HG03460 (cell line): ENCODE measurements around the gene HSF4.

Source experiments
- ATAC-seq: cut with Tn5 transposase; IDR thresholded peaks from one replicate; pipeline ENCODE4 v1.9.1; 2021; ENCODE audit not compliant: unreplicated experiment

The HSF4 gene

DNA sequence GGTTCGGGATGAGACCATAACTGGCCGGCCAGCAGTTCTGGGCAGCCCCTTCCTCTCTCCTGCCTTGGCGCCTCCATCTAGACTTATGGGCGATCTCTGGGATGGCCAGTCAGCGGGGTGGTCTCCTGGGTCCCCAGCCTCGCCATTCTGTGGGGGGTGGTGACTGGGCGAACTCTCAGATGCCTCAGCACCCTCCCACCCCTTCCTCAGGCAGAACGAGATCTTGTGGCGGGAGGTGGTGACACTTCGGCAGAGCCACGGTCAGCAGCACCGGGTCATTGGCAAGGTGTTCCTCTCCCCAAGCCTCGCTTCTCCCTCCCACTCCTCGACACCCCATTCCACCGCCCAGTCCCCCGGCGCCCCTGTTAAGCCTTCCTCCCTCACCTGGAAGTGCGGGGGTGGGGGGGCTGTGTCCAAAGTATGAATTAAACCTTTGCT is 1.6 kb downstream of the HSF4 start:
- ATAC-seq = no peak

- ATAC-seq = no peak
Observed at GRCh38 chr16:67166598-67167168, 2.1 kb downstream of the HSF4 start.

- no peak for ATAC-seq
Observed at GRCh38 chr16:67167588-67167987, 3.0 kb downstream of the HSF4 start.

DNA sequence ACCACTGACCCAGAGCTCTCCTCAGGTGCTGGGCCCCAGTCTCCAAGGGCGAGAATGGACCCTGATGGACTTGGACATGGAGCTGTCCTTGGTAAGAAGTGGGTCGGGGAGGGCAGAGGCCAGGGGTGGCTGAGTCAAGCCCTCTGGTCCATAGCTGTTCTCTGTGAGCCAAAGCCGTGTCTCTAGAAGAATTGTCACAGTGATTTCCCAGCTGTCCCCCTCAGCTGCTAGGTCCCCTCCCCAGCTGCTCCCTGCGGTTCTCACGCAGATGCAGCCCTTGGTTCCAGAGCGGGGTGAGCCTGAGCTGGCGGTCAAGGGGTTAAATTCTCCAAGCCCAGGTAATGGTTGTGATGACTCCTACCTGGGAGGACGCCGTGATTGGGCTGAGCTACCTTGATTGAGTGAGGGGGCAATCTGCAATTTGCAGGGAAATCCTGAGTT is 4.5 kb downstream of the HSF4 start:
- ATAC-seq = no peak

DNA sequence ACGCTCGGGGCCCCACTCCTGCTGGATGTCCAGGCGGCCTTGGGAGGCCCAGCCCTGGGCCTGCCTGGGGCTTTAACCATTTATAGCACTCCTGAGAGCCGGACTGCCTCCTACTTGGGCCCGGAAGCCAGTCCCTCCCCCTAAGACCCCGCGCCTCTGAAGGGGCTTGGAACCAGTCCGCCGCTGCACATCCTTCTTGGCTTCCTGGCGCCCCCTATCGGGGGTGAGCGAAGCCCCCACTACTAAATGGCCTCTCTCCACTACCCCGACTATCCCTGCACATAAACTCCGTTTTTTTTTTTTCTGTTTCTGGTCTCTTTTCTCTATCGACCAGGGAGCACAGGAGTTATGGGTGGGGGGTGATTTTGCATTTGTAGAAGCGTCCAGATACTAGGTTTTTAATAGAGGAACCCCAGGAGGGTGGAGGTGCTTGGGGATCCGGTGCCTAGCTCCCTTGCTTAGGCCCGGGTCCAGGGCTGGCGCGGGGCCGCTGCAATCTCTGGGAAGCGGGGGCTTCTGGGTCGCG is 5.2 kb downstream of the HSF4 start:
- no peak for ATAC-seq

DNA sequence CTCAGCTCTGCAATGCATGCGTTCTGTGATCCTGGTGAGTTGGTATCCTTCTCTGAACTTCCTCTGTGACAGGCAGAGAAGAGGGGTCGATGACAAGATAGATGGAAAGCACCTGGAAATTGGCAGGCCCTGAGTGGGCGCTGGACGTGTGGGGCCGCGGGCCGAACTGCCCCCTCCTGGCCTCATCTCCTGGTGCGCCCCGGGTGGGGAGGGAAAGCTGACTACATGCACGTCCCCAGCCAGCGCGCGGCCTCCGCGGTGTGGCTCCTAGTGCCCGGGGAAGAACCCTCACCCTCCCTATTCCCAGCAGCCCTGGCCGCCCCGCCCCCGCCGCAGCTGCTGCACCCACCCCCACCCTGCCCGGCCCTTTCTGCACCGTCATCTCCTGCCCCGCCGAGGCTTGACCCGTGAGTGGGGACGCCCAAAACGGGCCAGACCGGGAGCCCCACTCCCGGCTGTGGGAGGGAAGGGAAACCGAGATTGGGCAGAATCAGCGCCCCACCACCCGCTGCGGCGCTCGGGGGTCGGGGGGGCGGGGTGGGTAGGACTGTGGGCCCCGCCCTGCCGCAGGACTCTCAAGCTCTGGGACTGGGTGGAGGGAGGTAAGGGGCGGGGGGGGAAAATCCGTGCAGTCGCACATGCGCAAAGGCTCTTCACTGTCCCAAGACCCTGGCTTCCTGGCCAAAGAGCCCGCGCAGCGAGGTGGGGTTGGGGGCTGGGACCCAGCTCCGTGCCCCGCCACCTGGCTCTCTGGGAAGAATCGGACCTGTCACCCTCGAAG is 5.8 kb downstream of the HSF4 start, which contains the start of gene NOL3:
Gene NOL3, plus strand, starts transcription at position 371 of the 781 bp plus-strand sequence.
- ATAC-seq = peak; percentile 45

DNA sequence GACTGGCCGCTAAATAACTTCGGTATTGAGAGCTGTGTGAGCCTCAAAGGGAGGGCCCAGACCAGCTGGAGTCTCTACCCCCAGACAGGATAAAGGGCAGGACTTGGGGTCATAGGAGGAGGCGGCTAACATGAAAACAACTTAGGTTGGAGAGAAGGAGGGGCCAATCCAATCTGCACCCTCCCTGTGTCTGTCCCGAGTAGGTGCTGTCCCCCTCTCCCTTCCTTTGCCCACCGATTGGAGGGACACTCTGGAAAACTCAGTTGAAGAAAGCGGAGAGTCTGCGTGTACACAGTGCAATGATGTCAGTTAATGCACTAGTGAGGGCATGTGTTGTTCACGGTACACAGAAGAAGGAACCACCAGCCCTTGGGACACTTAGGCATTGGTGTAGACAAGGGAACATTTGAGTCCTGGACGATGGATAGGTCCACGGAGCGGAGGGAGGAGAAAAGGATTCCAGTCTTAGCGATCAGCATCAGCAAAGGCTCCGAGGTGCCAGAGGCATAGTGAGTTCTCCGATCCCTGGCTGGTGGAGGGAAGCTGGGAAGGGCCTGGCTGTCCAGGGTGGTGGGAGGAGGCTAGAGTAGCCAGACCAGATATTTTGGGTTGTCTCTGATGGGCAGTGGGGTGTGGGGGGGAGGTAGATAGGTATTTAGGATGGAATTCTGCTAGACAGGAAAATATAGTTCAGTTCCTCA is 6.6 kb downstream of the HSF4 start:
- ATAC-seq = peak; percentile 8

GRCh38 chr16:67173323-67173722 is 8.8 kb downstream of the HSF4 start:
- ATAC-seq = no peak

- ATAC-seq = peak; percentile 38
Observed at GRCh38 chr16:67173808-67174705, 9.5 kb downstream of the HSF4 start.

DNA sequence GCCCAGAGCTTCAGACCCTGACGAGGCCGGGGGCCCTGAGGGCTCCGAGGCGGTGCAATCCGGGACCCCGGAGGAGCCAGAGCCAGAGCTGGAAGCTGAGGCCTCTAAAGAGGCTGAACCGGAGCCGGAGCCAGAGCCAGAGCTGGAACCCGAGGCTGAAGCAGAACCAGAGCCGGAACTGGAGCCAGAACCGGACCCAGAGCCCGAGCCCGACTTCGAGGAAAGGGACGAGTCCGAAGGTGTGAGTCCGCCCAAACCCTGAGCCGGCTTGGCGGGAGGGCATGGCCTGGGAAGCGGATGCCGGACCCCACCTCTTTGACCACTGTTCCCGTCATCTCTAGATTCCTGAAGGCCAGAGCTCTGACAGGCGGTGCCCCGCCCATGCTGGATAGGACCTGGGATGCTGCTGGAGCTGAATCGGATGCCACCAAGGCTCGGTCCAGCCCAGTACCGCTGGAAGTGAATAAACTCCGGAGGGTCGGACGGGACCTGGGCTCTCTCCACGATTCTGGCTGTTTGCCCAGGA is 10.2 kb downstream of the HSF4 start:
- ATAC-seq = no peak

DNA sequence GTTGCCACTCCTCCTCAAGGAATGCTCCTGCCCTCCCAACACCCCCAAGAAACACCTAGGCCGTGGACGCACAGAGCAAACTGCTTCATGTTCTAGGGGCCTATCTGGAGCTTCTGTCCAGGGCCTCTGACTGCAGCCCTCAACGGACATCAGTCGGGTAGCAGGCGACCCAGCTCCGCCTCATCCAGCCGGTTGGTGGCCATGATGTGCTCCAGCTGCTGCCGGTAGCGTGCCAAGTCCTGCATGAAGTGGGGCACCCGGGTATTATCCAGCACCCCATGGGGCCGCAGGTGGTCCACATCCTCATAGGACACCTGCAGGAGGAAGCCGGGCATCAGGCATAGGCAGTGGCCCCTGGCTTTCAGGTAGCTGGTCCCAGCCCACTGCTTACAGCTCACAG is 12.1 kb downstream of the HSF4 start:
- no peak for ATAC-seq

DNA sequence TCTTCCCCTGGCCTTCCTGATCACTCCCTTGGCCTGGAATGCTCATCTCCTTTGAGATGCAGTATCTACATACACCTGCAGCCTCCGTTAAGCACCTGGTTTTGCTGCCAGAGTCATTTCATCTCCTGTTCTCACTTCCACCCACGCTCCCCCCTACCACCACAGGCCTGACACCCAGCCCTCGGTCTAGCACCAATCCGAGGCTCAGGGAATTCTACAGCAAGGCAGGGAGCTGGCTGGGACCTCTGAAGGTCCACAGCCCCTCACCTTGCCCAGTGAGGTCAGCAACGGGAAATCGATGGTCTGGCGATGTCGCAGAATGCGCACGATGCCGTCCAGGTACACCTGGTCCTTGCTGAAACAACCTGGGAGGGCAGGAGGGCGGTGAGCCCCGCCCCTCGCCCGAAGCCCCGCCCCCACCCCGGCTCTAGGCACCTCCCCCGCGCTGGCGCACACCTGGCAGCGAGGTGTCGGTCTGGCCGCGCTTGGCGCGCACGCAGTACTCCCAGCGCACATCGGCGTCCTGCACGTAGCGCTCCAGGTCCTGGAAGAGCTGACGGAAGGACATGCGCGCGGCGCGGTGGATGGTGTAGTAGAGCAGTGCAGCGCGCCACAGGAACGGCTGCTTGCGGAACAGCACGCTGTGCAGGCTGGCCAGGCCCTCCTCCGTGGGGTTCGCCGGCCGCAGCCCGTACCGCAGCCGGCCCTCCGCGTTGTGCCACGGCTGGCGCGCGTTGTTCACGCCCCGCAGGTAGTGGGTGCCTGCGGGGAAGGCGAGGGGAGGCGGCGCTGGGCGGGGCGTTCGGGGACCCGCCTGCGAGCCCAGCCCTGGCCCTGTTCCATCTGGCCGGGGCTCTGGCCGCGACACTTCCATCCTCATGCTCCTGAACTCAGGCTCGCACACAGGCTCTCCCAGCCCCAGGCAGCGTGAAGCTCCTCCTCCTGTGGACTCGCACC is 13.5 kb downstream of the HSF4 start:
- no peak for ATAC-seq

DNA sequence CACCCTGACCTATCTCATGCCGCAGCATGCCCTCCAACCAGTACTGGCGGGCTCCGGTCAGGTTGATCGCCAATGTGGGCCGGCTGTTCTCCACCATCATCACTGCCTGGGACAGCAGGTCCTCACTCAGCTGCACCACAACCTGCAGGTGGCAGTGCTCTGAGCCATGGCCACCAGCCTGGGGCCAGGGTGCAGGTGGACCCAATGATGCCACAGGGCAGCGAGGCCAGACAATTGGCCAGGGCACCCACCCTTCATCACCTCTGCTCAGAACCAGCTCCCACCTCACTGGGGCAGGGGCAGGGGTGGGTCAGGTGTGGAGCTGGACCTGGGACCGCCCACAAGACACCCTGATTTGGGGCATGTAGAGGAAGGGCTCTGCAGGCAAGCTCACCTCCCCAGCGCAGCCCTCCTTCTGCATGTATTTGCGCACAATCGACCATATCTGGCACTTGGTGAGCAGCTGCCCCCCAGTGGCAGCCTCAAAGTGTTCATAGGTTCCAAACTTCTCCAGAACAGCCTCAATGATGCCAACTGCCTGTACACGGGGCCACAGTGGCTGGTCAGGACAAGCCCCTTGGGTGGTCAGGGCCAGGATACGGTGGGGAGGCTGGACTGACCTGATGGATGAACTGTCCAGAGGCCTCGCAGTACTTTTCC is 15.0 kb downstream of the HSF4 start:
- no peak for ATAC-seq

DNA sequence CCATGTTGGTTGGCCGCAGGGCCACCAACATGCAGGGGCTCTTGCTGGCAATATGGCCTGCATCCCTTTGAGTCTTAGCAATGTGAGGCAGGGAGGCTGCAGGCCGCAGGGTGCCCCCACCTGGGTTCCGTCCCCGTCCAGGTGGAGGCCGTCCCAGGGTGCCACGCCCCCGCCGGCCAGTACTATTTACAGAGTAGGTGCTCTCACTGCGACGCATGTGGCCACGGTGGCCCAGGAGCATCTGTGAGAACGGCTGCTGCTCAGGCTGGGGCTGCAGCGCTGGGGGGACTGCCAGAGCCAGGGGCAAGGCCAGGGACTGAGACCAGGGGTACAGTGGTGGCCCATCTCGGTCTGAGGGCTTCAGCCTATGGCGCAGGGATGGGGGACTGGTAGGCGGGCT is 15.6 kb downstream of the HSF4 start:
- ATAC-seq = no peak

DNA sequence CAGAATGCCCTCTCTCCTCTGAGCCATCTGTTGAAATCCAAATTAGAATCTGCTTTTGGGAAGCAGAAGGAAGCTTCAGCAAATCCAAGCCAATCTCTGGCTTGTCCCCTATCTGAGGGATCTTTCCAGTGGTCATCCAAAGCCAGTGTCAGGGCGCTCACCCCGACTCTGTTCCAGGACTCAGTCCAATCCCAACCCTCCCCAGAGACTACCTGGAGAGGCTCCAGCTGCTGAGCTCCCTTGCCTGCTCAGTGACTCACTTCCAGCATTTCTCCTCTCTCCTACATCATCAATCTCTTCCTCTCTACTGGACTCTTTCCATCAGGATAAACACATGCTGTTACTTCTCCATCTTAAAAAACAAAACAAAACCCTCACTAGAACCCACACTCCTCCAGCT is 16.8 kb downstream of the HSF4 start:
- no peak for ATAC-seq

GRCh38 chr16:67182288-67182687 is 17.7 kb downstream of the HSF4 start:
- no peak for ATAC-seq

DNA sequence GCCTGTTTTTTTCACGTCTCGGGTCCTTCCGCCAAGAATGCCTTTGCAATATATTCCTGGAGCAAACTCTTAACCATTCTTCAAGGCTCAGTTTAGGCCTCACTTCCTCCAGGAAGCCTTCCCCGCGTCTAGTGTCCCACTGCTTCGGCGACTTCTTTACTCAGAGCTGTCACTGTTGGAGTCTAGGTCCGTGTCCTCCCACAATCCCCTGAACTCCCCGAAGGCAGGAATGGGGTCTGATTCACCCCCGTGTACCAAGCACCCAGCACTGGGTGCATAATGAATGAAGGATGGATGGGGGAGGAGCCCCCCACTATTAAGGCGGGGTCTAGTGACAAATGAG is 18.7 kb downstream of the HSF4 start:
- no peak for ATAC-seq

- peak; percentile 91 for ATAC-seq
Observed at GRCh38 chr16:67183627-67184452, 19.3 kb downstream of the HSF4 start, which contains the start of gene MATCAP1. Gene MATCAP1, minus strand, starts transcription at chr16:67183963. Its CDS starts 3,353 bp downstream, at chr16:67180610.
